Measurements from ENCODE around the gene ADAMTS15. TPM values are rescaled to one million over a fixed set of nuclear protein-coding genes. Genes with fewer than 3 reads are reported as not detected.

Gene ADAMTS15
- total and polyA plus RNA-seq, 2 donors (not counting 1 experiment from before 2014, with no cell fraction given): 18.2 to 24.9 TPM

DNA sequence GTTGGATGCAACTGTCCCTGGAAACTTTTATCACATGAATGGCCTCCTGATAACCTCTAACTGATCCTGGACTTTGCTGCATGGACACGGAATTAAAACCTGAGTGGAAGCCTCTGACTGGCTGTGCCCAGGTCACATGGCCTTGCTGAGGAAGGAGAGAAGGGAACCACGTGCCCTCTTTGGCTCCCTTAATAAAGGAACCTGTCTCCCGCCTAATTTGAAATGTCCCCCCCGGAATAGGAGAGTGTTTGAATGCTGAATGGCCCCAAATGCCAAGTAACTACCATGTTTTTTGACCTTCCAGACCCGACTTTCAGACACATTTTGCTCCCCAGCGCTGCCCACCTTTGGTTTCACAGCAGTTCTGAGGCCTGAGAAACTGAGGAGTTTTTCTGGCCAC lies 76.9 kb downstream of the ADAMTS15 start:
- no peak overlapping the region for H3K4me2 ChIP-seq (ENCODE audit: extremely low read depth, insufficient read depth, low read length)
- no peak overlapping the region for H3K27ac ChIP-seq (ENCODE audit: insufficient read depth, low read length)
- TF ChIP-seq, protein P1, sequence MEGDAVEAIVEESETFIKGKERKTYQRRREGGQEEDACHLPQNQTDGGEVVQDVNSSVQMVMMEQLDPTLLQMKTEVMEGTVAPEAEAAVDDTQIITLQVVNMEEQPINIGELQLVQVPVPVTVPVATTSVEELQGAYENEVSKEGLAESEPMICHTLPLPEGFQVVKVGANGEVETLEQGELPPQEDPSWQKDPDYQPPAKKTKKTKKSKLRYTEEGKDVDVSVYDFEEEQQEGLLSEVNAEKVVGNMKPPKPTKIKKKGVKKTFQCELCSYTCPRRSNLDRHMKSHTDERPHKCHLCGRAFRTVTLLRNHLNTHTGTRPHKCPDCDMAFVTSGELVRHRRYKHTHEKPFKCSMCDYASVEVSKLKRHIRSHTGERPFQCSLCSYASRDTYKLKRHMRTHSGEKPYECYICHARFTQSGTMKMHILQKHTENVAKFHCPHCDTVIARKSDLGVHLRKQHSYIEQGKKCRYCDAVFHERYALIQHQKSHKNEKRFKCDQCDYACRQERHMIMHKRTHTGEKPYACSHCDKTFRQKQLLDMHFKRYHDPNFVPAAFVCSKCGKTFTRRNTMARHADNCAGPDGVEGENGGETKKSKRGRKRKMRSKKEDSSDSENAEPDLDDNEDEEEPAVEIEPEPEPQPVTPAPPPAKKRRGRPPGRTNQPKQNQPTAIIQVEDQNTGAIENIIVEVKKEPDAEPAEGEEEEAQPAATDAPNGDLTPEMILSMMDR (conservative IDR thresholded peaks at IDR 0.05 in 1 of 2, IDR thresholded peaks at IDR 0.05 in 1 of 2; ENCODE audit: low read depth in 1 of 2, low read length in 2 of 2): no peak
- no peak for TF ChIP-seq EZH2 (IDR thresholded peaks at IDR 0.05; ENCODE audit: low read length, missing control alignments)

More for the DNA sequence above, 76.9 kb downstream of the ADAMTS15 start:
- Histone ChIP-seq H3K4me3 (replicated peaks in 1 of 4; ENCODE audit: control extremely low read depth in 1 of 4, insufficient read depth in 1 of 4, low read depth in 3 of 4, low read length in 4 of 4) (no peak overlapping the region), H3K27me3 (ENCODE audit: control insufficient read depth, insufficient read depth, low read length) (no peaks in the 10 kb centered on the region), H2AFZ (ENCODE audit: low read length) (no peak overlapping the region), H3K79me2 (ENCODE audit: control insufficient read depth, insufficient read depth, low read length) (no peaks in the 10 kb centered on the region), H4K20me1 (ENCODE audit: control insufficient read depth, extremely low read depth, insufficient read depth, low read length) (no peaks in the 10 kb centered on the region), H3K9ac (ENCODE audit: insufficient read depth, low read length) (no peak overlapping the region), H3K36me3 (ENCODE audit: control insufficient read depth, insufficient read depth, low read length) (no peaks in the 10 kb centered on the region), H3K9me3 (ENCODE audit: control insufficient read depth, insufficient read depth, low read depth, low read length) (no peaks in the 10 kb centered on the region), H3K4me1 (ENCODE audit: control insufficient read depth, extremely low read depth, insufficient read depth, low read length) (peaks cover 25% of the 10 kb centered on the region)
- DNase-seq (ENCODE audit: low read depth in 2 of 2): no peak

Other genes starting within 250 kb of the ADAMTS15 start
- gene ZBTB44, start 133.7 kb upstream of the ADAMTS15 start, total RNA-seq: 36.5 and 43.9 TPM in 2 replicates
- gene ZBTB44, start 133.7 kb upstream of the ADAMTS15 start, polyA plus RNA-seq: 13.5 and 22.8 TPM in 2 replicates
- 8.5 and 15.0 TPM in 2 replicates for gene ADAMTS8, start 20.0 kb upstream of the ADAMTS15 start, total RNA-seq
- gene ADAMTS8, start 20.0 kb upstream of the ADAMTS15 start, polyA plus RNA-seq: 17.5 and 18.8 TPM in 2 replicates